HG03159 (cell line): Measurements from ENCODE around the gene MYOD1.

Experiments
- ATAC-seq: cut with Tn5 transposase; IDR thresholded peaks from one replicate; pipeline ENCODE4 v1.9.1; 2021; ENCODE audit warnings: mild to moderate bottlenecking, moderate library complexity; ENCODE audit not compliant: unreplicated experiment

The MYOD1 gene

GRCh38 chr11:17719028-17719937 lies at the start of gene MYOD1:
Gene MYOD1 (plus strand): TSS chr11:17719571. CDS start chr11:17719783, 212 bp downstream.
- no peak for ATAC-seq

GRCh38 chr11:17672469-17672868 lies 46.9 kb upstream of the MYOD1 start:
- ATAC-seq = no peak

- no peak for ATAC-seq
Observed at GRCh38 chr11:17673951-17674350, 45.4 kb upstream of the MYOD1 start.

- ATAC-seq = no peak
Observed at GRCh38 chr11:17682848-17683247, 36.5 kb upstream of the MYOD1 start.

GRCh38 chr11:17683377-17684161 lies 35.8 kb upstream of the MYOD1 start:
- ATAC-seq = no peak

DNA sequence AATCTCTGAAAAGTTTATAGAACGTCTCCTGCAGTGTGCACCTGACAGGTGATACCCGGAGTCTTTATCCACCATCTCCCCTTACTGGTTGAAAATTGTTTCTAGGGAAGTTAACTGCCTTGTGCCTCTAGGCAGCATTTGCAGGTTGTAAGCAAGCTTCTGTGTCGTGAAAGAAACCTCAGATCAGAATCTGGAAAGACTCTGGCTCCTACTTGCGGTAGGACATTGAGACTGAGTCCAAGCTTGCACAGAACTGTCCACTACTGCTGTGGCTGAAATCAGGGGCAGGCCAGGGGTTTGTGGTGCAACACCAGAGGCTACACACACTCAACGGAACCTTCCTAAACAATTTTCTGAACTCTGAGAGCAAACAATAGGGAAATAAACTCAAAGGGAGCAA lies 34.8 kb upstream of the MYOD1 start:
- no peak for ATAC-seq

DNA sequence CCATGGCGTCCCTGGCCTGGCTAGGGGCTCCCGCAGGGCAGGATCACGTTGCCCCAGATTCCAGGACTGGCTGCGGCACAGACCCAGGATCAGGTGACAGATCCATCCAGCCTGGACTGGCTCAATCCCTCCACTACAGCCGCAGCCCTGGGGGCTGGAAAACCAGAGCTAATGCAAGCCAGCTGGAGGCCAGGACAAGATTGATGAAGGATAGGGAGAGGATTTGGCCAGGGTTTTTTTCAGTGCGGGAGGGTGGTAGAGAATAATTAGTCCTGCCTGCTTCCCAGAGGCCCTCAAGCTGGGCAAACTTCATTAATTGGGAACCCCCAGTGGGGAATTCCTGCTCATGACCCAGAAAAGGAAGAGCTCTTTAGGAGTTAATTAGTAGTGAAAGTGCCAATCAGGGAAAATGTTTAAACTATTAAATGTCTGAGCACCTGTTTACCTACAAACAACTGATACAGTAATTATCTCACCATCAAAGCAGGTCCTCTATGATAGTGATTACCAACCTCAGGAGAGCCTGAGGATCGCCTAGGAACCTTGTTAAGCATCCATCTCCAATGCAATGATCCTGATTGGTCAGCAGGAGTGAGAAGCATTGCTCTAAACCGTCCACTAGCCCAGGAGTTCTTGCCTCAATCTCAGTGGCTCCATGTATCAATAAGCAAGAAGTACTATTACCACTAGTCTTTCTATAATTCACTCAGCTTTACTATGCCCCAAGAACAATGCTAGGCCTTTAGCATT lies 33.0 kb upstream of the MYOD1 start:
- no peak for ATAC-seq

- ATAC-seq = no peak
Observed at GRCh38 chr11:17687946-17688670, 31.3 kb upstream of the MYOD1 start.

DNA sequence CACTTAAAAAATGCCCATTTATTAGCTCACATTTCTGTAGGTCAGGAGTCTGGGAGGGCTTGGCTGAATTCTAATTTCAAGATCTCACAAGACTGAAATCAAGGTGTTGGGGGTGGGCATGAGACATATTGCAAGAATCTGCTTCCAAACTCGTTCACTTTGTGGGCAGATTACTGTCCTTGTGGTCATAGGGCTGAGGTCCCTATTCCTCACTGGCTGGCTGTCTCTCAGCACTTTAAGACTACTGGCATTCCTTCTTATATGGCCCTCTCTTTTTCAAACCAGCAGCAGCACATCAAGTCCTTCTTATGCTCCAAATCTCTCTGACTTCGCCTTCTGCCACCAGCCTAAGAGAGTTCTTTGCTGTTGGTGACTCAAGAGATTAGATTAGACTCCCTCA lies 27.8 kb upstream of the MYOD1 start:
- no peak for ATAC-seq

- no peak for ATAC-seq
Observed at GRCh38 chr11:17691976-17692375, 27.4 kb upstream of the MYOD1 start.

GRCh38 chr11:17692931-17693330 lies 26.4 kb upstream of the MYOD1 start:
- ATAC-seq = no peak

DNA sequence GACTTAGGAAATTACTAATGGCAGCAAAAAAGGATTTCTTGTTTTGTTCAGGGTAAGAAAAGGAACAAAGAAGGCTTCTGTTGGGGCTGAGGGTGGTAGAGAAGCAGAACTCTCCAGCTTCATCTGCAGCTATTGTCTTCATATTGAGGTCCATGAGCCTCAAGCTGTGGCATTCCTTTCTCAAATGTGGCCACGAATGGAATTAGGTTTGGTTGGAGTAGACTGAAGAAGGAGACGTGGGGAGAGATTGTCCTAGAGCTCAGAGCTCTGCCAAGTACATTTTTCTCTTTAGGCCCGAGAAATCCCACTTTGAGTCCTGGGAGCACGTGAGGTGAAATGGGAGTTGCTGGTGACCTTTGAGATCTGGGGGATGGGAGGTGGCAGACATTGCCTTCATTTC lies 25.8 kb upstream of the MYOD1 start:
- no peak for ATAC-seq

- ATAC-seq = no peak
Observed at GRCh38 chr11:17694494-17695110, 24.8 kb upstream of the MYOD1 start.

- ATAC-seq = no peak
Observed at GRCh38 chr11:17695454-17696441, 23.6 kb upstream of the MYOD1 start.

GRCh38 chr11:17696741-17697140 lies 22.6 kb upstream of the MYOD1 start:
- ATAC-seq = no peak

DNA sequence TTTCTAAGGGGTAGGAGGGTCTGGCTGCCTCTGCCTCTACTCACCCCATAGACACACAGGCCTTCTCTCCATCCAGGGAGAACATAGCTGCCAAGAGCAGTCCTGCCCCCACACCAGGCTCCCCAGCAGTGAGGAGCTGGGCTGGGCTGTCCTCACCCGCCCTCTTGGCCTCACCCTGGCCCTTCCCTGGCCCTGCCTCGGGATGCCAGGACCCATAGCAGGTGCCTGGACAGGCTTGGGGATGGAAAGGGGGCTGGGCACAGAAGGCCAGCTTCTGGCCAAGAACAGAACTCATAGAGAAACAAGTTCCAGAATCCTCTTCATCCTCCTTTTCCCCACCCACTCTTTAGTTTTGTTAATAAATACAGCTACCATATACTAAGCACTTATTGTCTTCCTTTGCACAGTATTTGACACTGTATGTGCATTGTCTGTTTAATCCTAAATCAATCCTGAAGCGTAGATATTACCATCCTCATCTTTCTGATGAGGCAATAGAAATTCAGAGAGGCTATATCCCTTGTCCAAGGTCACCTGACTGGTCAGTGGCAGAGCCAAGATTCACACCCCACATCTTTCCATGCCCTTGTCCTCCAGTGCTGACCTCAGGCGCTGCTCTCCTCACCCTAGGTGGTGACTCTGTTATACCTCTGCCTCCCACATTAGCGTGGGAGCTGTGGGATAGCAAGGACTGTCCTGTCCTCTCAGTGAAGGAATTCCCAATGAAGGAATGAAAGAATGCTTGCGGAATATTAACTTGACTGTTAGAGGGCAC lies 22.0 kb upstream of the MYOD1 start:
- no peak for ATAC-seq

DNA sequence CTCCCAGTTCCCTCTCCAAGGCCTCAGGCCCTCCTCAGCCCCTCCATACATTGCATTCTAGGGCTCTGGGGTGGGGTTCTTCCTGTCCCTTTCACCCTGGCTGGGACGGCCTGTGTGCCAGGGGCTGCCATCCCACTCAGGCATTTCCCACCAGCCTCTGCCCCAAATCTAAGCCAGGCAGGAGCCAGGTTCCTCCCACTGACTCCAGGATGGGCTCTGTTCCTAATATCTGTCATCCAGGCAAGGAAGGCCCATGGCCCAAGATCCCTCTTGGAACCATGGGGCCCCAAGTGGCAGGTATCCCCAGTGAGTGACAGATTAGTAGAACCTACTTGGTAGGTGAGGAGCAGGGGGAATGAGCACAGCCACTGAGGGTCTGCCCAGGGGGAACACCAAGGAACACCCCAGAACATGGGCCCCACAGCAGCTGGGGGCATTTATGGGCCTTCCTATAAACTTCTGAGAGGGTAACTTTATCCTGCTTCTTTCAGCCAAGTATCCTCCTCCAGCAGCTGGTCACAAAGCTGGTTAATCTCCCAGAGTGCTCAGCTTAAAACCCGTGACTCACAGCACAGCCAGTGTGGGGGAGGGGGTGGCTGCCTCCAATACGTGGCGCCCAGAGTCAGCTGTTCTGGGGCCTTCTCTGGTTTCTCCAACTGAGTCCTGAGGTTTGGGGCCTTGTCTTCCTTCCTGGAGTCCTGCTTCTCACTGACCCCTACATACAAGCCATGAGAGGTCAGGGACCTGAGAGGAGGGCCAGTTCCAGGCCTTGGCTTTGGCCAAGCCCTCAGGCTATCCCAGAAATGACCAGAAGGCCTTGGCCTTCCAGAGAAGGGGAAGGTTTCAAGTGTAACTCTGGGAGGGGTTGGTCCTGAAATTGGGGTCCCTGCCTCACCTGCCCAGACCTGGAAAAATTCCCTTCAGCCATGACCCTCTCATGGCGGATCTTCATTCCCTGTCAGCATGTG lies 19.9 kb upstream of the MYOD1 start:
- no peak for ATAC-seq
